Dermis microvascular lymphatic vessel endothelial cell (primary cell): ENCODE data around the gene TRAPPC12. TPM values are rescaled to one million over a fixed set of nuclear protein-coding genes. Genes with fewer than 3 reads are reported as not detected.
A peak's percentile ranks its signal among the peaks of the same experiment; 100 is the strongest.
"Not testable (repeated sequence)": the region's sequence is repeated elsewhere in the genome, so short reads cannot be mapped to it uniquely, and the experiment has no call there.

ENCODE experiments used
- DNase-seq, 2 donors: peaks; one replicate each; pipeline versions ENCODE4 v3.0.0 to v3.0.0-alpha.2; 2010; ENCODE audit warnings: low read depth in 2 of 2
- total RNA-seq: library from RNA; depleted of rRNA; stranded (reverse); fragments of >200 nt; gene quantifications from 2 replicates; pipeline ENCODE4 v1.2.1, GENCODE V29; 2014

TRAPPC12 gene
- total RNA-seq = 27.0 and 35.3 TPM in 2 replicates

DNA sequence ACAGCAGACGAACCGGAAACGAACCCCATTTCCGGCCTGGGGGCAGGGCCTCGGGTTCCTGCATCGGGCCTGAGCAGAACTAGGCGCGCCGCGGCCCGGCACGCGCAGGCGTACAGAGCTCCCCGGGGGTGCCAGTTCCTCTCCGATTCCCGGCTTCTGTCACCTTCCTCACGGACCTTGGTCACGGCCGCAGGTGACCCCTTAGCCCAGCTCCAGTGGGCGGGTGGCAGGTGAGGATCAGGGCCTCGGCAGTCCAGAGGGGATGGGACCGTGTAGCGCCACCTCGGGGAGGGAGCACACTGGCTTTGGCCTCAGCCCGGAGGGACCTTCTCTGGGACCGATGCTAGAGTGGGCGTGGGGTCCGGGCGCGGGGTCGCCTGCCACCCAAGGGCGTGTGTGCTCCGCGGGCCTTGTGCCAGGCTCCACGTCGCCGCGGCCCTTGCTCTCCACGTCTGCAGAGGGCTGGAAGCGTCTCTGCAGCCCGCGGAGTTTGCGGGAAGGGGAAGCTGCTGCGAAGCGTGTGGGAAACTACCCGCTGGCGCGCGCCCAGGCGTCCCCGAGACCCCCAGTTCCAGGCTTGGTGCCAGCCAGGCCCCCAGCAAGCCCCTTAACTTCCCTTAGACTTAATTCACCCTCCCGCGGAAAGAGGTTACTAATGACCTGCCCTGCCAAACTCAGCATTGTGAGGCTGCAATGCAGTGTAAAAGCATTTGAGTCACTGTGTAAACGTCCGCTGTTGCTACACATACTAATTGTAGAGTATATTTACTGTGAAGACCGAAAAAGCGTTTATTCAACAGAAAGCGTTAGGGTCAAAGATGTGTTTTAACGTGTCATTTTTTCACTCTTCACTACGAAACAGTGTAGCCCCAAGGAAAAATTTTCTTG lies at the start of gene TRAPPC12:
TRAPPC12 (plus strand) TSS at position 48 of the 888 bp plus-strand sequence. CDS start 7,930 bp downstream, outside the sequence.
- peak; percentile 65 to 87 for DNase-seq

DNA sequence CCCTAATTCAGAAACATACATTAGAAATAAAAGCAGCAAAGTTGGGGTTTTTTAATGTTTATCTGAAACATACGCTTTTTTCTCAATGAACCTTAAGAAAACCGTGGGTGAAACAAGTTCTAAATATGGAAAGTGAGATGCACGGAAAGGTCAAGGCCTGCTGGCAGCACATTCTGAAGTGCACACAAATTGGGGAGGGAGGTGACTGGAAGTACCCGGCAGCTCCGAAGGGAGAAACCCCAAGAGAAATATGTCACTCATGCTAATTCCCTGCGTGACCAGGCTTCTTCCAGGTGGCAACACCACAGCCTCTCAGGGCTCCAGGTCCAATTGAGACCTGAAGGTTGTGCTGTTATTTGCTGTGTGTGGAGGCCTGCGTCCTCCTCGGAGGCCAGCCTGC lies 47.4 kb upstream of the TRAPPC12 start:
- no peak for DNase-seq

- no peak for DNase-seq
Measured at GRCh38 chr2:3334392-3335345, 44.8 kb upstream of the TRAPPC12 start.

- no peak for DNase-seq
Measured at GRCh38 chr2:3336844-3337243, 42.6 kb upstream of the TRAPPC12 start.

- no peak for DNase-seq
Measured at GRCh38 chr2:3338340-3338739, 41.2 kb upstream of the TRAPPC12 start.

DNA sequence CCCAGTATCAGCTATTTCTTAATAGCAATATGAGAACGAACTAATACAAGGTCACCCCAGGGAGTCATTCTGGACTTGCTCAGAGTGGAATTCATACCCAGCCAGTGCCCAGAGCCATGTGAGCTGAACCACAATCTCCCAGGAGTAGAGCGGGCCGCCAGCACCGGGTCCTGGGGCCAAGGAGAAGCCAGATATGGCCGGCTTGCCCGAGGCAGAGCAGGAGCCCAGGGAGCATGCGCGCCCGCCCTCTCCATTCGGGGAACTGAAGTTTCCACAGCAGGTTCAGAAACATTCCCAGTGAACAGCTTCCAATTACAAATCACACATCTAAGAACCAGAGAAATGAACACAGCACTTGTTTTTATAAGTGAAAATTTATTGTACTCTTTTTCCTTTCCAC lies 39.4 kb upstream of the TRAPPC12 start:
- DNase-seq = no peak

- DNase-seq = no peak
Measured at GRCh38 chr2:3341336-3341735, 38.2 kb upstream of the TRAPPC12 start.

DNA sequence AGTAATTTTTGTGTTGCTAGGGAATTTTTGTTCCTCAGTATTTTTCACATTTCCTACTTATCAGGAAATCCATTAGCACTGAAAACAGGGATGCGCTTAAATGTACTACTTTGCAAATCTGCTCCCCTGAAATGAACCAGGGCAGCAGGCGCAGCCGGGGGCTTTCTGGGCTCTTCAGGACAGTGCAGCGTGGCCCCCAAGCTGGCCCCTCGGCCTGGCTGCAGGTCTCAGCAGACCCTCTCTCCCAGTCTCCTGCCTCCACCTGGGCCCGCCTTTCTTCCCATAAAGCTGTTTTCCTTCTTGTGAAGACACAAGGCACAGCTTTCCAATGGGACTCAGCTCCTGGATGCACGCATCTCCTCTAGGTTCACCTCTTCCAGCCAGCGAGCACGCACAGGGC lies 37.2 kb upstream of the TRAPPC12 start:
- DNase-seq = no peak

DNA sequence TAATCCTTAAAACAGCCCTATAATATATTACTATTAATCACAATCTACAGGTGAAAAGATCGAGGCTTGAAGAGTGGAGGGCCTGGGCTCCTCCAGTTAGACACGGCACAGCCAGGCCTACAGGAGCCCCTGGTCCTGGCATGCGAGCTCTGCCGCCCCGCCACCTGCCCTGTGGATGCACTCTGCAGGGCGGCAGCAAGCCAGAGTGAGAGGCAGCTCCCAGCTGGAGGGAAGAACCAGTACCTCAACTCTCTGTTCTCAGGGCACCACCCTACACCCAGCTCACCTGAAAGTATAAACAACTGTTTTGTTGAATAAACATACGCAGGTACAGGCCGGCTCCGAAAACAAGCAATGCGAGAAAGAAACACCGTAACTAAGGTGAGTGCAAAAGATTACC lies 36.5 kb upstream of the TRAPPC12 start:
- DNase-seq = no peak

- DNase-seq = no peak
Measured at GRCh38 chr2:3344897-3345296, 34.6 kb upstream of the TRAPPC12 start.

GRCh38 chr2:3345621-3346020 lies 33.9 kb upstream of the TRAPPC12 start:
- DNase-seq = no peak

DNA sequence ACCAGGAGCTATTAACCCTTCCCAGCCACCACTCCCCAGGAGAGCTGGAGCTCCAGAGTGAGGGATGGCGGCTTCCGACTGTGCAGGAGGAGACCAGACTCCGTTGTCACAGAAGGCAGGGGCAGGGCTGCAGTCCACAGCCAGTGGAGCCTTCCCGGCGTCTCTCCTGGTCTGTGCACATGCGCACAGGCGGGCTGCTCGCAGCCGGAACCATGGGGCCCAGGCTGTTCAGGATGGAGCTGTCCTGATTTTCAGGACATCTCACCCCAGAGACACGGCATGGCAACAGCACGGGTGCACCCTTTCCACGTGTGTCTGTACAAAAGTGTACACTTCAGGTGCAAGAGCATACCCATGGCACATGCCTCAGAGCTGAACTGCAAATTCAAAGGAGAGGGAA lies 30.7 kb upstream of the TRAPPC12 start:
- no peak for DNase-seq

GRCh38 chr2:3349211-3349693 lies 30.2 kb upstream of the TRAPPC12 start:
- no peak for DNase-seq

- no peak for DNase-seq
Measured at GRCh38 chr2:3354986-3355385, 24.5 kb upstream of the TRAPPC12 start.

DNA sequence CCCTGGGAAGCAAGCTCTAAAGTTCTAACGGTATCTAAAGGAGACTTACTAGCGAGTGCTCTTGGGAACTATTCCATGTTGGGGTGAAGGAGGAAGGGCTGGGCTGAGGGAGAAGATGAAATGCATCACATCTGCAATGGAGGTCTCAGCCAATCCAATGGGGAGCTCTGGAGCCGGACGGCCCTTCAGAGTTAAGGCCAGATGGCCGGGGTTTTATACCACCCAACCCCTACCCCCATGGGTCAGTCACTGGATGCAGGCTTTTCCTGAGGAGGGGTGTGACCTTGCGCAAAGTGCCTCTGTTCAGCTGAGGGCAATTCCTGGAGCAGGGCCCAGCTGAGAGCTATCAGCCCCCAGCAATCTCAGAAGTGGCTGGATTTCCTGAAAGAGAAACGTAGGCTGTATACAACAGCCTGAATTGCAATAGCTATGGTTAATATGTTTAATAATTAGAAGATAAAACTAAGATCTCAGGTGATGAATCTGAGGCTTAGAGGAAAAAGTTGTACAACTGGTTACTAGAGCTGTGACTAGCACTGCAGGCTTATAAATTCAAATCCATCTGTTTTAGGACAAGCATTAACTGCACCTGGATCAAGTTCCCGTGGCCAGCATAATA lies 23.4 kb upstream of the TRAPPC12 start:
- DNase-seq = no peak

DNA sequence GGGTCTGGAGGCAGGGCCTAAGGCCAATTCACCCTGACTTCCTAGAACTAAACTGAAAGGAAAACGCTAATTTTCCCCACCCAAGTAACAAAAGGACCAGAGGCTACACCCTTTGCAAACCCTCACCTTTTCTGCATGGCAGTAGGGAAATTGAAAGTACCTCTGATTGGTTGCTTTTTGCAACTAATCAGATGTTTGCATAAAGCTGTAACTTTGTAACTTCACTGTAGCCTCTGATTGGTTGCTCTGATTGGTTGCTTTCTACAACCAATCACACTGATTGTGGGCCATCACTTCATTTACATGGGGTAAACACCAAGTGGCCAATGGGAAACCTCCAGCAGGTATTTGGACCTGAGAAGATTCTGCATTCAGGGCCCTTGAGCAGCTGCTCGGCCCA lies 22.7 kb upstream of the TRAPPC12 start:
- DNase-seq = no peak

DNA sequence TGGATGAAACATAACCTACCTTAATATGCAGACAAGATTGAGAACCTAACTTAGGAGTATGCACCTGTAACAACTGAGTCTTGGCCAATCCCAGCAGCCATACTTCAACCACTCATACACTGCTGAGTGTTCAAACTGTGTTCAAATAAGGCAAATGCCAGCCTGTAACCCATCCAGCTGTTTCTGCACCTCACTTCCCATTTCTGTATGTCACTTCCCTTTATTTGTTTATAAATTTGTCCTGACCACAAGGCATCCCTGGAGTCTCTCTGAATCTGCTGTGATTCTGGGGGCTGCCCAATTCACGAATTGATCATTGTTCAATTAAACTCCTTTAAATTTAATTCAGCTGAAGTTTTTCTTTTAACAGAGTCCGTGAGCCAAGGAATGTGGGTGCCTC lies 22.0 kb upstream of the TRAPPC12 start:
- not testable (repeated sequence) for DNase-seq

DNA sequence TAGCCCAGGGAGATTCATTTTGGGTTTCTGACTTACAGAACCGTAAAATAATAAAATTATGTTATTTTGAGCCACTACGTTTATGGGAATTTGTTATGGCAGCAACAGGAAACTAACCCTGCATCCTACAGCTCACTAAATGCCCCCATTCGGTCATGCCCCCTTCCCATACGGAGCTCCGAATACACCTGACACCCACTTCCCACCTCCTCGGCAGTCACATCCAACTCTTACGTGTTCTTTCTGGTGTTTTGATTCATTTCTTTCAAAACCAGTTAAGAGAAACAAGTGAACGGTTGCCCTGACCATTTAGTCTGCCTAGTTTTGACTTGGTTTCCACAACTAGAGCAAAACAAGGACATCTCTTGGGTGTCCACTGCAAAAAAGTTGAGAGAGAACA lies 21.6 kb upstream of the TRAPPC12 start:
- DNase-seq = no peak

GRCh38 chr2:3361518-3362389 lies 17.7 kb upstream of the TRAPPC12 start:
- no peak for DNase-seq

- DNase-seq = no peak
Measured at GRCh38 chr2:3365219-3365618, 14.3 kb upstream of the TRAPPC12 start.

DNA sequence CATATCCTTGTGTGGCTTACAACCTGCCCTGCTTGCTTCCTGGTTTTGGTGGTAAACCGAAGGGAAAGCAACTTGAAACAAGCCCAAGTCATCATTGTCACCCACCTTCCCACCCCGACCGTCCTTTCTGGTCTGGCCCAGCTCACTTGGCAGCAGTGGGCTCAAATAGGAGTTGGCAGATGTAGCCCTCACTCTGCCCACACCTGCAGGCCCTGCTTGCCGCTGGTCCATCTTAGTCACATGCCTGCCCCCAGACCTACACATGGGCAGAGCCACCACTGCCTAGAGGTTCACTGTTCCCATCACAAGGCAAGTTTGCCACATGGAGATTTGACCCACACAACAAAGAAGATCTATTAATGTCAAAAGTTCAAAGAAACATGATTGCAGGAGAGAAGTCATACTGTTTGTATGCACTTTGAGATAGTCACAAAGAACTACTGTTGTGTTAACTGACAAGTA lies 11.2 kb upstream of the TRAPPC12 start:
- no peak for DNase-seq
